Spleen (tissue), 11 donors: ENCODE data around the gene KHDRBS1. TPM values are rescaled to one million over a fixed set of nuclear protein-coding genes. Genes with fewer than 3 reads are reported as not detected.
"Not testable (repeated sequence)": the region's sequence is repeated elsewhere in the genome, so short reads cannot be mapped to it uniquely, and the experiment has no call there.

Source experiments
- DNase-seq: peaks from one replicate; pipeline ENCODE4 v3.0.0-alpha.2; 2020
- H3K27ac ChIP-seq, 8 donors: fragments of 200-600 bp; sonication (generic) in 7 of 8; 1 replicate in 4 of 8; 2 replicates in 4 of 8; pipeline versions ENCODE4 v1.5.0 to v1.8.0; 2016 to 2021; ENCODE audit warnings: inconsistent platforms in 4 of 8, mild to moderate bottlenecking in 4 of 8, moderate library complexity in 1 of 8
- H3K27me3 ChIP-seq, 7 donors: fragments of 200-600 bp; sonication (generic) in 6 of 7; replicated peaks in 1 of 7; 1 replicate in 4 of 7; 2 replicates in 3 of 7; pipeline versions ENCODE4 v1.5.0 to v1.8.0; 2016 to 2021; ENCODE audit warnings: inconsistent platforms in 3 of 7, mild to moderate bottlenecking in 1 of 7
- H3K36me3 ChIP-seq, 6 donors: fragments of 200-600 bp; sonication (generic) in 5 of 6; 1 replicate in 4 of 6; 2 replicates in 2 of 6; pipeline versions ENCODE4 v1.5.0 to v1.8.0; 2016 to 2021; ENCODE audit warnings: inconsistent platforms in 2 of 6
- H3K4me1 ChIP-seq, 6 donors: fragments of 200-600 bp; sonication (generic) in 5 of 6; 1 replicate in 3 of 6; 2 replicates in 3 of 6; pipeline versions ENCODE4 v1.5.0 to v1.8.0; 2016 to 2021; ENCODE audit warnings: inconsistent platforms in 3 of 6
- H3K4me3 ChIP-seq, 8 donors: fragments of 200-600 bp; sonication (generic) in 7 of 8; 1 replicate in 4 of 8; 2 replicates in 4 of 8; pipeline versions ENCODE4 v1.5.0 to v1.8.0; 2016 to 2021; ENCODE audit warnings: inconsistent platforms in 4 of 8, mild to moderate bottlenecking in 4 of 8, moderate library complexity in 2 of 8
- H3K9me3 ChIP-seq, 8 donors: fragments of 200-600 bp; sonication (generic) in 7 of 8; 1 replicate in 4 of 8; 2 replicates in 4 of 8; pipeline versions ENCODE4 v1.5.0 to v1.8.0; 2016 to 2021; ENCODE audit warnings: inconsistent platforms in 4 of 8
- CTCF ChIP-seq, 11 experiments: fragments of 200-600 bp in 7 of 11; fragments of 450-650 bp in 4 of 11; sonication (generic) in 4 of 11; IDR thresholded peaks in 8 of 11; conservative IDR thresholded peaks in 3 of 11; 1 replicate in 7 of 11; 2 replicates in 4 of 11; pipeline versions ENCODE4 v1.4.0 to v1.8.0; 2016 to 2021; ENCODE audit warnings: antibody characterized with exemption in 11 of 11, inconsistent platforms in 4 of 11, mild to moderate bottlenecking in 1 of 11
- POLR2A ChIP-seq, 3 donors: fragments of 450-650 bp; IDR thresholded peaks; one replicate each; pipeline ENCODE4 v1.5.1; 2017; ENCODE audit warnings: antibody characterized with exemption in 3 of 3, mild to moderate bottlenecking in 1 of 3
- POLR2AphosphoS5 ChIP-seq, 3 donors: sonication (generic); formaldehyde crosslinking; IDR thresholded peaks; one replicate each; pipeline ENCODE4 v1.5.1; 2017; ENCODE audit warnings: antibody characterized with exemption in 3 of 3
- WGBS, 5 donors: extraction: QIAGEN DNeasy Blood & Tissue Kit in 3 of 5; methylation state at CpG; one replicate each; pipeline versions ENCODE4 v1.1.5 to v1.1.7; 2013 to 2018; 5-methylcytosine and 5-hydroxymethylcytosine counted together
- intact Hi-C: fragments of 100-400 bp; cut with DNase I; formaldehyde crosslinking; loops from one replicate; pipeline ENCODE4 v1.15.0; 2023; ENCODE audit warnings: low total_unique reads
- polyA plus RNA-seq, 3 donors: library from polyadenylated mRNA; stranded (reverse); fragments of 200-250 nt; gene quantifications; one replicate each; pipeline ENCODE4 v1.2.1, GENCODE V29; 2013
- total RNA-seq, 7 donors: library from RNA; depleted of rRNA in 3 of 7; stranded (reverse); fragments of >200 nt in 3 of 7; fragmentation: NEBNext Ultra II Directional in 4 of 7; extraction: Animal tissue kit (Norgen Biotek cat#: 25700) in 4 of 7; gene quantifications; one replicate each; pipeline versions ENCODE4 v1.1.0 to v1.2.1, GENCODE V29; 2016 to 2021
- donor health status: healthy with polysubstance abuse.
- donor health status: DM: no; HTN: no; CAD: no; lungs with moderate emphysema.
- donor health status: DM: no; HTN: no; CAD: no.
- donor health status: Bipolar disorder and iron deficiency.
- donor health status: healthy.
- donor health status: DM: no; HTN: no; CAD: no.
- donor health status: DM: yes; HTN: yes; CAD: no.

KHDRBS1 gene
- total and polyA plus RNA-seq, 10 donors: 63.8 to 109 (median 84.5) TPM

GRCh38 chr1:31989964-31990363 is 23.7 kb upstream of the KHDRBS1 start:
- no peaks in the 10 kb centered on the region for H3K27me3 ChIP-seq
- peaks cover 2 to 15% (median 10%) of the 10 kb centered on the region in 6 donors for H3K4me1 ChIP-seq
- no peaks in the 10 kb centered on the region for H3K9me3 ChIP-seq
- no peak overlapping the region for H3K4me3 ChIP-seq
- intact Hi-C loops: no loop called here
- WGBS, 5 donors: 95 to 99% (median 96%) methylated on average over 3 of the region's 3 CpGs
- H3K27ac ChIP-seq: no peak overlapping the region
- no peak for DNase-seq
- TF ChIP-seq CTCF (IDR thresholded peaks at IDR 0.05 in 8 of 11, conservative IDR thresholded peaks at IDR 0.05 in 3 of 11): no peak
- TF ChIP-seq POLR2A (IDR thresholded peaks at IDR 0.05): no peak
- TF ChIP-seq POLR2AphosphoS5 (IDR thresholded peaks at IDR 0.05): no peak
- no peaks in the 10 kb centered on the region for H3K36me3 ChIP-seq

GRCh38 chr1:31991182-31991581 is 22.5 kb upstream of the KHDRBS1 start:
- no peak overlapping the region for H3K27ac ChIP-seq
- intact Hi-C loops: no loop called here
- TF ChIP-seq CTCF (IDR thresholded peaks at IDR 0.05 in 8 of 11, conservative IDR thresholded peaks at IDR 0.05 in 3 of 11) (no peak), POLR2AphosphoS5 (IDR thresholded peaks at IDR 0.05) (no peak), POLR2A (IDR thresholded peaks at IDR 0.05) (no peak)
- H3K27me3 ChIP-seq: no peaks in the 10 kb centered on the region
- peaks cover 0 to 3% (median 0%) of the 10 kb centered on the region in 6 donors for H3K4me1 ChIP-seq
- no peak overlapping the region for H3K4me3 ChIP-seq
- no peaks in the 10 kb centered on the region for H3K36me3 ChIP-seq
- DNase-seq: no peak
- 74 to 97% (median 86%) methylated on average over 1 of the region's 1 CpG for WGBS, 5 donors
- H3K9me3 ChIP-seq: no peaks in the 10 kb centered on the region

- H3K27me3 ChIP-seq: no peaks in the 10 kb centered on the region
- no peak for DNase-seq
- H3K27ac ChIP-seq: no peak overlapping the region
- H3K4me3 ChIP-seq: no peak overlapping the region
- TF ChIP-seq POLR2A (IDR thresholded peaks at IDR 0.05) (no peak), POLR2AphosphoS5 (IDR thresholded peaks at IDR 0.05) (no peak), CTCF (IDR thresholded peaks at IDR 0.05 in 8 of 11, conservative IDR thresholded peaks at IDR 0.05 in 3 of 11) (no peak)
- no peaks in the 10 kb centered on the region for H3K36me3 ChIP-seq
- WGBS, 5 donors: 80 to 96% (median 90%) methylated on average over 3 of the region's 3 CpGs
- H3K9me3 ChIP-seq: no peaks in the 10 kb centered on the region
- intact Hi-C loops: no loop called here
- no peaks in the 10 kb centered on the region for H3K4me1 ChIP-seq
Measured at GRCh38 chr1:31995263-31995662, 18.4 kb upstream of the KHDRBS1 start.

- H3K27ac ChIP-seq, DNase-seq, H3K9me3 ChIP-seq, intact Hi-C loops, H3K27me3 ChIP-seq, H3K4me1 ChIP-seq, H3K4me3 ChIP-seq, H3K36me3 ChIP-seq: not testable (repeated sequence)
- WGBS, 5 donors: 88 to 96% (median 93%) methylated on average over 5 of the region's 5 CpGs
Measured at GRCh38 chr1:31996121-31996520, 17.5 kb upstream of the KHDRBS1 start.

GRCh38 chr1:32001863-32002262 is 11.8 kb upstream of the KHDRBS1 start:
- Histone ChIP-seq H3K4me1 (peaks cover 0 to 19% (median 9%) of the 10 kb centered on the region in 6 donors), H3K27ac (no peak overlapping the region), H3K36me3 (no peaks in the 10 kb centered on the region), H3K4me3 (no peak overlapping the region), H3K9me3 (no peaks in the 10 kb centered on the region), H3K27me3 (no peaks in the 10 kb centered on the region)
- intact Hi-C loops: no loop called here
- 68 to 85% (median 77%) methylated on average over 5 of the region's 5 CpGs for WGBS, 5 donors
- no peak for DNase-seq
- no peak for TF ChIP-seq POLR2AphosphoS5 (IDR thresholded peaks at IDR 0.05)
- no peak for TF ChIP-seq POLR2A (IDR thresholded peaks at IDR 0.05)
- TF ChIP-seq CTCF (IDR thresholded peaks at IDR 0.05 in 8 of 11, conservative IDR thresholded peaks at IDR 0.05 in 3 of 11): no peak

GRCh38 chr1:32002285-32002684 is 11.4 kb upstream of the KHDRBS1 start:
- intact Hi-C loops, H3K9me3 ChIP-seq, H3K27me3 ChIP-seq, DNase-seq, H3K27ac ChIP-seq, H3K36me3 ChIP-seq, H3K4me3 ChIP-seq: not testable (repeated sequence)
- H3K4me1 ChIP-seq: peaks cover 0 to 19% (median 9%) of the 10 kb centered on the region in 6 donors
- 78 to 97% (median 90%) methylated on average over 4 of the region's 4 CpGs for WGBS, 5 donors
